Liver (tissue), 9 donors: ENCODE measurements around the gene DAPK2. TPM values are rescaled to one million over a fixed set of nuclear protein-coding genes. Genes with fewer than 3 reads are reported as not detected.

Experiments used
- DNase-seq: peaks from one replicate; pipeline ENCODE4 v3.0.0-alpha.2; 2017; ENCODE audit warnings: low spot score
- H3K27ac ChIP-seq, 2 donors: one replicate each; pipeline ENCODE4 v1.7.0; 2013; ENCODE audit warnings: inconsistent platforms in 2 of 2, low read length in 2 of 2, control low read depth in 1 of 2, low read depth in 1 of 2, mild to moderate bottlenecking in 1 of 2
- H3K27me3 ChIP-seq, 4 donors: one replicate each; pipeline versions ENCODE4 v1.6.1 to v1.7.0; 2013; ENCODE audit warnings: low read length in 3 of 4, inconsistent platforms in 1 of 4, mild to moderate bottlenecking in 1 of 4, moderate library complexity in 1 of 4; ENCODE audit not compliant: control insufficient read depth in 4 of 4, insufficient read depth in 4 of 4
- H3K36me3 ChIP-seq, 4 donors: one replicate each; pipeline versions ENCODE4 v1.6.1 to v1.7.0; 2013; ENCODE audit warnings: low read length in 3 of 4, mild to moderate bottlenecking in 3 of 4, low read depth in 1 of 4, moderate library complexity in 1 of 4; ENCODE audit not compliant: control insufficient read depth in 4 of 4, insufficient read depth in 3 of 4
- H3K4me1 ChIP-seq, 4 donors: one replicate each; pipeline versions ENCODE4 v1.6.1 to v1.7.0; 2013; ENCODE audit warnings: low read length in 3 of 4, mild to moderate bottlenecking in 3 of 4, moderate library complexity in 1 of 4; ENCODE audit not compliant: control insufficient read depth in 4 of 4, insufficient read depth in 4 of 4
- H3K4me3 ChIP-seq, 3 donors: one replicate each; pipeline versions ENCODE4 v1.6.1 to v1.7.0; 2013; ENCODE audit warnings: low read length in 3 of 3, control low read depth in 1 of 3, low read depth in 1 of 3, mild to moderate bottlenecking in 1 of 3
- H3K9ac ChIP-seq, 2 donors: one replicate each; pipeline ENCODE4 v1.7.0; 2013; ENCODE audit warnings: low read length in 2 of 2, mild to moderate bottlenecking in 2 of 2, moderate library complexity in 2 of 2, control low read depth in 1 of 2, low read depth in 1 of 2
- H3K9me3 ChIP-seq, 4 donors: one replicate each; pipeline versions ENCODE4 v1.6.1 to v1.7.0; 2013; ENCODE audit warnings: low read length in 3 of 4; ENCODE audit not compliant: control insufficient read depth in 4 of 4
- EGR1 ChIP-seq, 2 donors: IDR thresholded peaks; 2 replicates each; pipeline ENCODE4 v1.6.1; 2016 to 2018; ENCODE audit warnings: antibody characterized with exemption in 2 of 2, low read depth in 2 of 2
- FOXA1 ChIP-seq: IDR thresholded peaks from 2 replicates; pipeline ENCODE4 v1.6.1; 2016; ENCODE audit warnings: antibody characterized with exemption
- FOXA2 ChIP-seq: IDR thresholded peaks from 2 replicates; pipeline ENCODE4 v1.6.1; 2016; ENCODE audit warnings: antibody characterized with exemption
- GABPA ChIP-seq, 2 donors: IDR thresholded peaks in 1 of 2; conservative IDR thresholded peaks in 1 of 2; 2 replicates each; pipeline ENCODE4 v1.6.1; 2016; ENCODE audit warnings: antibody characterized with exemption in 2 of 2, mild to moderate bottlenecking in 1 of 2, moderate library complexity in 1 of 2
- HNF4A ChIP-seq, 2 donors: conservative IDR thresholded peaks; 2 replicates each; pipeline ENCODE4 v1.6.1; 2016; ENCODE audit warnings: antibody characterized with exemption in 2 of 2, mild to moderate bottlenecking in 2 of 2
- HNF4G ChIP-seq: IDR thresholded peaks from 2 replicates; pipeline ENCODE4 v1.6.1; 2016; ENCODE audit warnings: antibody characterized with exemption
- JUND ChIP-seq, 2 donors: IDR thresholded peaks; 2 replicates each; pipeline ENCODE4 v1.6.1; 2016; ENCODE audit warnings: antibody characterized with exemption in 2 of 2
- NR2F2 ChIP-seq: IDR thresholded peaks from 2 replicates; pipeline ENCODE4 v1.6.1; 2016; ENCODE audit warnings: antibody characterized with exemption
- RAD21 ChIP-seq, 2 donors: IDR thresholded peaks; 2 replicates each; pipeline ENCODE4 v1.6.1; 2016; ENCODE audit warnings: antibody characterized with exemption in 2 of 2, mild to moderate bottlenecking in 2 of 2
- RXRA ChIP-seq, 2 donors: IDR thresholded peaks; 2 replicates each; pipeline ENCODE4 v1.6.1; 2017 to 2018; ENCODE audit warnings: antibody characterized with exemption in 2 of 2, mild to moderate bottlenecking in 1 of 2
- SP1 ChIP-seq: IDR thresholded peaks from 2 replicates; pipeline ENCODE4 v1.6.1; 2018; ENCODE audit warnings: antibody characterized with exemption, mild to moderate bottlenecking
- TAF1 ChIP-seq: conservative IDR thresholded peaks from 2 replicates; pipeline ENCODE4 v1.6.1; 2016; ENCODE audit warnings: antibody characterized with exemption, mild to moderate bottlenecking
- YY1 ChIP-seq: IDR thresholded peaks from 2 replicates; pipeline ENCODE4 v1.6.1; 2016; ENCODE audit warnings: antibody characterized with exemption, mild to moderate bottlenecking
- WGBS: extraction: QIAGEN DNeasy Blood & Tissue Kit; methylation state at CpG from one replicate; pipeline ENCODE4 v1.1.7; 2013; 5-methylcytosine and 5-hydroxymethylcytosine counted together
- polyA plus RNA-seq, 2 donors: library from polyadenylated mRNA; stranded (reverse) in 1 of 2; unstranded in 1 of 2; fragments of 200-250 nt in 1 of 2; fragments of >200 nt in 1 of 2; fragmentation: Nextera tagmentation in 1 of 2; extraction: Ambion mirVana in 1 of 2; gene quantifications; one replicate each; pipeline versions ENCODE4 v1.2.1 to v1.2.3, GENCODE V29; 2013 to 2015
- total RNA-seq, 2 donors: library from RNA; depleted of rRNA; stranded (reverse); fragments of >200 nt; gene quantifications; one replicate each; pipeline ENCODE4 v1.2.3, GENCODE V29; 2014
- TF ChIP-seq, protein P1 (sequence below): fragments of 150-350 bp; IDR thresholded peaks from 2 replicates; pipeline ENCODE4 v1.5.1; 2017; ENCODE audit warnings: improper control_type of control experiment, low read depth, low read length; ENCODE audit not compliant: missing input control
- TF ChIP-seq, protein P2 (sequence below): IDR thresholded peaks from 2 replicates; pipeline ENCODE4 v1.6.1; 2016; ENCODE audit warnings: antibody characterized with exemption
- TF ChIP-seq, protein P3 (sequence below): IDR thresholded peaks from 2 replicates; pipeline ENCODE4 v1.6.1; 2016; ENCODE audit warnings: antibody characterized with exemption
- TF ChIP-seq, protein P4 (sequence below): IDR thresholded peaks from 2 replicates; pipeline ENCODE4 v1.6.1; 2016; ENCODE audit warnings: antibody characterized with exemption
- TF ChIP-seq, protein P5 (sequence below): IDR thresholded peaks from 2 replicates; pipeline ENCODE4 v1.6.1; 2016; ENCODE audit warnings: antibody characterized with exemption, mild to moderate bottlenecking
- donor health status: healthy.
- donor health status: healthy.
- donor health status: healthy.
- donor health status: healthy.
- donor health status: healthy.

Gene DAPK2
- total and polyA plus RNA-seq, 4 donors = 1.0 to 3.6 (median 1.1) TPM

DNA sequence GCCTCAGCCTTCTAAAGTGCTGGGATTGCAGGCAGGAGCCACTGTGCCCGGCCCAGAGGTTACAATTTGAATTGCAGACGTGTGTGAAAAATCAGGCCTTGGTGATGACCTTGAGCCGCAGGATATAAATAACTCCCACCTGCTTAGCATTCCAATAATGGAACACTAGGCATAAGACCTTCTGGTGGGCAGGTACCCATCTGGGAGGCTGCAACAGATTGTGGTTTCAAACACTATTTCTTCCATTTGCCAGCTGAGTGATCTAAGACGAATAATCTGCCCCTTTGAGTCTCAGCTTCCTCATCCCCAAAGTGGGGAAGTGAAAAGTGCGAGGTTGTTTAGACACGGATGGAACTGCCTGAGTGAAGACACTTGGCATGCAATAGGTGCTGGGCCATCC is 164.9 kb downstream of the DAPK2 start:
- Histone ChIP-seq H3K27ac (no peak overlapping the region), H3K9ac (no peak overlapping the region), H3K36me3 (no peaks in the 10 kb centered on the region), H3K9me3 (no peaks in the 10 kb centered on the region), H3K4me3 (no peak overlapping the region), H3K4me1 (peaks cover 2 to 27% (median 18%) of the 10 kb centered on the region in 4 donors), H3K27me3 (no peaks in the 10 kb centered on the region)
- 82% methylated on average over 6 of the region's 6 CpGs for WGBS
- no peak for DNase-seq
- no peak for TF ChIP-seq EGR1 (IDR thresholded peaks at IDR 0.05; ENCODE audit: low read depth in 2 of 2)
- TF ChIP-seq, protein P1, sequence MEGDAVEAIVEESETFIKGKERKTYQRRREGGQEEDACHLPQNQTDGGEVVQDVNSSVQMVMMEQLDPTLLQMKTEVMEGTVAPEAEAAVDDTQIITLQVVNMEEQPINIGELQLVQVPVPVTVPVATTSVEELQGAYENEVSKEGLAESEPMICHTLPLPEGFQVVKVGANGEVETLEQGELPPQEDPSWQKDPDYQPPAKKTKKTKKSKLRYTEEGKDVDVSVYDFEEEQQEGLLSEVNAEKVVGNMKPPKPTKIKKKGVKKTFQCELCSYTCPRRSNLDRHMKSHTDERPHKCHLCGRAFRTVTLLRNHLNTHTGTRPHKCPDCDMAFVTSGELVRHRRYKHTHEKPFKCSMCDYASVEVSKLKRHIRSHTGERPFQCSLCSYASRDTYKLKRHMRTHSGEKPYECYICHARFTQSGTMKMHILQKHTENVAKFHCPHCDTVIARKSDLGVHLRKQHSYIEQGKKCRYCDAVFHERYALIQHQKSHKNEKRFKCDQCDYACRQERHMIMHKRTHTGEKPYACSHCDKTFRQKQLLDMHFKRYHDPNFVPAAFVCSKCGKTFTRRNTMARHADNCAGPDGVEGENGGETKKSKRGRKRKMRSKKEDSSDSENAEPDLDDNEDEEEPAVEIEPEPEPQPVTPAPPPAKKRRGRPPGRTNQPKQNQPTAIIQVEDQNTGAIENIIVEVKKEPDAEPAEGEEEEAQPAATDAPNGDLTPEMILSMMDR = no peak
- no peak for TF ChIP-seq FOXA1
- TF ChIP-seq TAF1 = no peak
- TF ChIP-seq, protein P2, sequence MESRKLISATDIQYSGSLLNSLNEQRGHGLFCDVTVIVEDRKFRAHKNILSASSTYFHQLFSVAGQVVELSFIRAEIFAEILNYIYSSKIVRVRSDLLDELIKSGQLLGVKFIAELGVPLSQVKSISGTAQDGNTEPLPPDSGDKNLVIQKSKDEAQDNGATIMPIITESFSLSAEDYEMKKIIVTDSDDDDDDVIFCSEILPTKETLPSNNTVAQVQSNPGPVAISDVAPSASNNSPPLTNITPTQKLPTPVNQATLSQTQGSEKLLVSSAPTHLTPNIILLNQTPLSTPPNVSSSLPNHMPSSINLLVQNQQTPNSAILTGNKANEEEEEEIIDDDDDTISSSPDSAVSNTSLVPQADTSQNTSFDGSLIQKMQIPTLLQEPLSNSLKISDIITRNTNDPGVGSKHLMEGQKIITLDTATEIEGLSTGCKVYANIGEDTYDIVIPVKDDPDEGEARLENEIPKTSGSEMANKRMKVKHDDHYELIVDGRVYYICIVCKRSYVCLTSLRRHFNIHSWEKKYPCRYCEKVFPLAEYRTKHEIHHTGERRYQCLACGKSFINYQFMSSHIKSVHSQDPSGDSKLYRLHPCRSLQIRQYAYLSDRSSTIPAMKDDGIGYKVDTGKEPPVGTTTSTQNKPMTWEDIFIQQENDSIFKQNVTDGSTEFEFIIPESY = no peak
- TF ChIP-seq, protein P3, sequence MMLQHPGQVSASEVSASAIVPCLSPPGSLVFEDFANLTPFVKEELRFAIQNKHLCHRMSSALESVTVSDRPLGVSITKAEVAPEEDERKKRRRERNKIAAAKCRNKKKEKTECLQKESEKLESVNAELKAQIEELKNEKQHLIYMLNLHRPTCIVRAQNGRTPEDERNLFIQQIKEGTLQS = no peak
- TF ChIP-seq RXRA (IDR thresholded peaks at IDR 0.05) = no peak
- no peak for TF ChIP-seq YY1
- TF ChIP-seq FOXA2 = no peak
- no peak for TF ChIP-seq NR2F2
- no peak for TF ChIP-seq HNF4G
- TF ChIP-seq HNF4A (conservative IDR thresholded peaks at IDR 0.05) = no peak
- TF ChIP-seq, protein P4, sequence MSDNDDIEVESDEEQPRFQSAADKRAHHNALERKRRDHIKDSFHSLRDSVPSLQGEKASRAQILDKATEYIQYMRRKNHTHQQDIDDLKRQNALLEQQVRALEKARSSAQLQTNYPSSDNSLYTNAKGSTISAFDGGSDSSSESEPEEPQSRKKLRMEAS = no peak
- no peak for TF ChIP-seq JUND (IDR thresholded peaks at IDR 0.05)
- no peak for TF ChIP-seq SP1
- TF ChIP-seq, protein P5, sequence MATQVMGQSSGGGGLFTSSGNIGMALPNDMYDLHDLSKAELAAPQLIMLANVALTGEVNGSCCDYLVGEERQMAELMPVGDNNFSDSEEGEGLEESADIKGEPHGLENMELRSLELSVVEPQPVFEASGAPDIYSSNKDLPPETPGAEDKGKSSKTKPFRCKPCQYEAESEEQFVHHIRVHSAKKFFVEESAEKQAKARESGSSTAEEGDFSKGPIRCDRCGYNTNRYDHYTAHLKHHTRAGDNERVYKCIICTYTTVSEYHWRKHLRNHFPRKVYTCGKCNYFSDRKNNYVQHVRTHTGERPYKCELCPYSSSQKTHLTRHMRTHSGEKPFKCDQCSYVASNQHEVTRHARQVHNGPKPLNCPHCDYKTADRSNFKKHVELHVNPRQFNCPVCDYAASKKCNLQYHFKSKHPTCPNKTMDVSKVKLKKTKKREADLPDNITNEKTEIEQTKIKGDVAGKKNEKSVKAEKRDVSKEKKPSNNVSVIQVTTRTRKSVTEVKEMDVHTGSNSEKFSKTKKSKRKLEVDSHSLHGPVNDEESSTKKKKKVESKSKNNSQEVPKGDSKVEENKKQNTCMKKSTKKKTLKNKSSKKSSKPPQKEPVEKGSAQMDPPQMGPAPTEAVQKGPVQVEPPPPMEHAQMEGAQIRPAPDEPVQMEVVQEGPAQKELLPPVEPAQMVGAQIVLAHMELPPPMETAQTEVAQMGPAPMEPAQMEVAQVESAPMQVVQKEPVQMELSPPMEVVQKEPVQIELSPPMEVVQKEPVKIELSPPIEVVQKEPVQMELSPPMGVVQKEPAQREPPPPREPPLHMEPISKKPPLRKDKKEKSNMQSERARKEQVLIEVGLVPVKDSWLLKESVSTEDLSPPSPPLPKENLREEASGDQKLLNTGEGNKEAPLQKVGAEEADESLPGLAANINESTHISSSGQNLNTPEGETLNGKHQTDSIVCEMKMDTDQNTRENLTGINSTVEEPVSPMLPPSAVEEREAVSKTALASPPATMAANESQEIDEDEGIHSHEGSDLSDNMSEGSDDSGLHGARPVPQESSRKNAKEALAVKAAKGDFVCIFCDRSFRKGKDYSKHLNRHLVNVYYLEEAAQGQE = no peak
- TF ChIP-seq RAD21 (IDR thresholded peaks at IDR 0.05) = no peak
- TF ChIP-seq GABPA (IDR thresholded peaks at IDR 0.05 in 1 of 2, conservative IDR thresholded peaks at IDR 0.05 in 1 of 2) = no peak
